Measurements from ENCODE around the gene RALGPS1. TPM values are rescaled to one million over a fixed set of nuclear protein-coding genes. Genes with fewer than 3 reads are reported as not detected.

The RALGPS1 gene
- total RNA-seq, 2 donors from 2014 or later, result 15.3 to 79.4 TPM

GRCh38 chr9:127122176-127123063 is 207.8 kb downstream of the RALGPS1 start, which contains the start of gene ANGPTL2:
Gene ANGPTL2, minus strand, starts transcription at chr9:127122635. Its CDS starts 13,904 bp downstream, at chr9:127108731.
- Histone ChIP-seq H3K27ac (peak within 1 kb of the TSS in 3 of 4 donors; percentile 19 to 65 (median 41)), H3K4me3 (no peak within 1 kb of the TSS), H3K4me1 (peaks cover 17% of the 10 kb centered on the region), H3K27me3 (no peaks in the 10 kb centered on the region), H3K36me3 (replicated peaks in 1 of 2; ENCODE audit: insufficient read depth in 1 of 2, low read depth in 2 of 2) (no peaks in the 10 kb centered on the region), H3K9me3 (no peaks in the 10 kb centered on the region)
- intact Hi-C loops (cut with DNase I), result no loop called here
- DNase-seq (peak; percentile 62 to 77 (median 74)), ATAC-seq (peak; percentile 82)
- WGBS, 2 donors, result 18 to 23% methylated on average over 14 to 43 of the region's 43 CpGs
- TF ChIP-seq CTCF (IDR thresholded peaks at IDR 0.05) (no peak), POLR2A (IDR thresholded peaks at IDR 0.05) (peak in 2 of 3 donors; percentile 35 to 46)

DNA sequence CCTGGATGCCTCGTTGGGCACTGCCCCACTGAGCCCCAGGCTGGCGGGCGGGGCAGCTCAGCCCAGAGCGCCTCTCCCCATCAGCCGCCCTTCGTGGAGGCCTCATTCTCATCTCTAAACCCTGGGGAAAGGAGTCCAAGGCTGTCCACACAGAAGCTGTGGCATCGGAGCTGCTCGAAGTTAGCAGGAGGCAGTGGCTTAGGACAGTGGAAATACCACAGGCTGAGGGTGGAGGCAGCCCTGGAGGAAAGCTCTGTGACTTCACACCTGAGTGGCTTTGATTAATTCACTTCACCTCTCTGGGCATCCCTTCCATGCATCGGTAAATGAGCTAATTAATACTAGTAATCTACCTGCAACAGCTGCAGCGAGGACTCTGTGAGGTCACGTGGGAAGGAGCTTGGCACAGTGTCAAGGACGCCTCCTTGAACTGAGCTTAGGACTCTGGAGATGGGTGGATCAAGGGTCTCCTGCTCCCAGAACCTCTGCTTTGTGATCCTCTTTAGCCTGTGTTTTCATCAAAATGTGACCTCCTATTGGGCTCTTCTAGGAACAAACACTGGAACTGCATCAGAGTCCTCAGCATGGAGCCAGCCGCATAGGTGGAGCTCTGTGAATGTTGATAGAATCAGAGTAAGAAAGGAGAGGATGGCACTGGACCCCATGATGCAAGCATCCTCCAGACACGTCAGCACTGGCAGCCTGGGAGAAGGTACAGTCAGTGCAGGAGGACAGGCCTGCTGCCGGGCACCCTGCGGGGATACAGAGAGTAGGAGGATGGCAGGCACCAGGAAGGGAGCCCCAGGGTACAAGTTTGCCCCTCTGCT is 208.7 kb downstream of the RALGPS1 start:
- no peak for TF ChIP-seq CTCF (IDR thresholded peaks at IDR 0.05)
- no peak for TF ChIP-seq POLR2A (IDR thresholded peaks at IDR 0.05)
- intact Hi-C loops (cut with DNase I), result no loop called here
- no peaks in the 10 kb centered on the region for H3K9me3 ChIP-seq
- ATAC-seq (peak; percentile 12), DNase-seq (peak; percentile 39 to 66 (median 62))
- 27 to 43% methylated on average over 10 to 16 of the region's 16 CpGs for WGBS, 2 donors
- H3K4me1 ChIP-seq, result peaks cover 17% of the 10 kb centered on the region
- H3K27ac ChIP-seq, result peak overlapping the region in 3 of 4 donors; percentile 19 to 54 (median 41)
- H3K27me3 ChIP-seq, result no peaks in the 10 kb centered on the region
- H3K4me3 ChIP-seq, result no peak overlapping the region
- no peaks in the 10 kb centered on the region for H3K36me3 ChIP-seq (replicated peaks in 1 of 2; ENCODE audit: insufficient read depth in 1 of 2, low read depth in 2 of 2)

GRCh38 chr9:127124111-127124531 is 209.5 kb downstream of the RALGPS1 start:
- TF ChIP-seq CTCF (IDR thresholded peaks at IDR 0.05), result no peak
- no peak for TF ChIP-seq POLR2A (IDR thresholded peaks at IDR 0.05)
- no peak overlapping the region for H3K27ac ChIP-seq
- no peaks in the 10 kb centered on the region for H3K9me3 ChIP-seq
- 93 to 96% methylated on average over 5 to 7 of the region's 7 CpGs for WGBS, 2 donors
- ATAC-seq (no peak), DNase-seq (no peak)
- intact Hi-C loops (cut with DNase I), result no loop called here
- no peaks in the 10 kb centered on the region for H3K27me3 ChIP-seq
- H3K36me3 ChIP-seq (replicated peaks in 1 of 2; ENCODE audit: insufficient read depth in 1 of 2, low read depth in 2 of 2), result no peaks in the 10 kb centered on the region
- H3K4me3 ChIP-seq, result no peak overlapping the region
- H3K4me1 ChIP-seq, result peaks cover 18% of the 10 kb centered on the region

DNA sequence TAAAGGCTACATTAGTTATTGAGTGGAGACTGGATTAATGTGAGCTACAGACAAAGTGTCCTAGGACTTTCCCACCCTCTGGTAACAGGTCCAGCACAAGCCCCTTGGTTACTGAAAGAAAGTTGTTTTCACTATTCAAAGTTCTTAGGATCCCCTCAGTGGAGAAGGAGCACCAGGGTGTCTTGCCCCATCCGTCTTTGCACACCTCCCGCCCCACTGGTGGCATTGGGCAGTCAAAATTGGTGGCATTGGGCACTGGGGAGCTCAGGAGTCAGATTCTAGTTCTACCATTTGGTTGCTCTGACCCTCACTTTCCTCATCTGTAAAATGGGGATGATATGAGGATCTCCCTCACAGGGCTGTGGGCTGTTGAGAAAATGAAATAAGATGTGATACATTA is 210.2 kb downstream of the RALGPS1 start:
- DNase-seq, result no peak
- intact Hi-C loops (cut with DNase I), result no loop called here
- Histone ChIP-seq H3K4me3 (no peak overlapping the region), H3K27me3 (no peaks in the 10 kb centered on the region), H3K4me1 (peaks cover 24% of the 10 kb centered on the region), H3K27ac (no peak overlapping the region), H3K9me3 (no peaks in the 10 kb centered on the region), H3K36me3 (replicated peaks in 1 of 2; ENCODE audit: insufficient read depth in 1 of 2, low read depth in 2 of 2) (no peaks in the 10 kb centered on the region)
- no peak for ATAC-seq
- no peak for TF ChIP-seq POLR2A (IDR thresholded peaks at IDR 0.05)
- TF ChIP-seq CTCF (IDR thresholded peaks at IDR 0.05), result no peak
- 90 to 96% methylated on average over 2 of the region's 2 CpGs for WGBS, 2 donors
